OCI-LY7 (cell line): ENCODE measurements around the gene CHRNA4. TPM values are rescaled to one million over a fixed set of nuclear protein-coding genes. Genes with fewer than 3 reads are reported as not detected.

Experiments
- BruUV-seq: library from RNA; stranded (reverse); fragments of 400-500 nt; replicated peaks from 2 replicates; lab custom pipeline; 2021; lab: Mats Ljungman, UMichigan
- CTCF ChIA-PET: fragments of 300-600 bp; sonication (Branson Sonifier 250); formaldehyde crosslinking; loops from one replicate; lab custom pipeline; 2022; ENCODE audit warnings: antibody characterized with exemption; ENCODE audit not compliant: unreplicated experiment; lab: Charles Lee
- POLR2A ChIA-PET: fragments of 300-600 bp; sonication (Branson Sonifier 250); formaldehyde crosslinking; loops from one replicate; lab custom pipeline; 2022; ENCODE audit warnings: antibody characterized with exemption; lab: Charles Lee
- DNase-seq: peaks from one replicate; pipeline ENCODE4 v3.0.0-alpha.2; 2015; ENCODE audit warnings: low spot score
- H2AFZ ChIP-seq: fragments of 200-600 bp; sonication (generic), shearing (Covaris generic); 2 replicates; pipeline ENCODE4 v1.6.1; 2014; ENCODE audit warnings: mild to moderate bottlenecking, antibody characterized with exemption, low read length, moderate library complexity
- H3K27ac ChIP-seq: fragments of 200-600 bp; sonication (generic); 2 replicates; pipeline ENCODE4 v1.5.1; 2014; ENCODE audit warnings: mixed run types, low read depth, mild to moderate bottlenecking, moderate library complexity, low read length, inconsistent platforms; ENCODE audit not compliant: poor library complexity, severe bottlenecking
- H3K36me3 ChIP-seq: fragments of 200-600 bp; sonication (generic); 2 replicates; pipeline ENCODE4 v1.6.1; 2014; ENCODE audit warnings: mild to moderate bottlenecking, antibody characterized with exemption, low read length, moderate library complexity, mixed read lengths; ENCODE audit not compliant: insufficient read depth
- H3K4me1 ChIP-seq: fragments of 200-600 bp; sonication (generic); 2 replicates; pipeline ENCODE4 v1.5.1; 2014; ENCODE audit warnings: mild to moderate bottlenecking, low read length; ENCODE audit not compliant: insufficient read depth, poor library complexity, severe bottlenecking
- H3K4me2 ChIP-seq: fragments of 200-600 bp; sonication (generic); 2 replicates; pipeline ENCODE4 v1.6.1; 2014; ENCODE audit warnings: mild to moderate bottlenecking, low read length
- H3K4me3 ChIP-seq: fragments of 200-600 bp; sonication (generic); 2 replicates; pipeline ENCODE4 v1.5.1; 2014; ENCODE audit warnings: mild to moderate bottlenecking, low read depth, low read length; ENCODE audit not compliant: poor library complexity, severe bottlenecking
- H3K79me2 ChIP-seq: fragments of 200-600 bp; sonication (generic); 2 replicates; pipeline ENCODE4 v1.6.1; 2016; ENCODE audit warnings: low read depth, mild to moderate bottlenecking, low read length, moderate library complexity, mixed read lengths; ENCODE audit not compliant: insufficient read depth
- H3K9me2 ChIP-seq: fragments of 200-600 bp; sonication (generic); 2 replicates; pipeline ENCODE4 v1.6.1; 2016; ENCODE audit warnings: mild to moderate bottlenecking, low read length, mixed read lengths; ENCODE audit not compliant: insufficient read depth
- H3K9me3 ChIP-seq: fragments of 200-600 bp; sonication (generic); 2 replicates; pipeline ENCODE4 v1.6.1; 2014; ENCODE audit warnings: mild to moderate bottlenecking, mixed run types, low read length, mixed read lengths
- H4K20me1 ChIP-seq: fragments of 200-600 bp; sonication (generic); 2 replicates; pipeline ENCODE4 v1.6.1; 2014; ENCODE audit warnings: mild to moderate bottlenecking, antibody characterized with exemption, low read length, moderate library complexity, mixed read lengths; ENCODE audit not compliant: insufficient read depth
- CTCF ChIP-seq: fragments of 200-600 bp; sonication (generic); conservative IDR thresholded peaks from 2 replicates; pipeline ENCODE4 v1.5.1; 2014; ENCODE audit warnings: mild to moderate bottlenecking, antibody characterized with exemption, low read length, moderate library complexity, mixed read lengths
- EZH2phosphoT487 ChIP-seq: fragments of 200-600 bp; sonication (generic); IDR thresholded peaks from 2 replicates; pipeline ENCODE4 v1.6.1; 2018; ENCODE audit warnings: low read depth, borderline replicate concordance, mild to moderate bottlenecking, mixed run types, antibody characterized with exemption, low read length, moderate library complexity, mixed read lengths
- intact Hi-C: fragments of 100-400 bp; cut with micrococcal nuclease; formaldehyde crosslinking; loops from one replicate; pipeline ENCODE4 v1.10.0; 2022; ENCODE audit not compliant: unreplicated experiment
- total RNA-seq, 2 experiments: library from RNA; depleted of rRNA in 1 of 2; stranded (reverse); fragments of >200 nt in 1 of 2; shearing (Covaris generic) in 1 of 2; gene quantifications; 2 replicates each; pipeline ENCODE4 v1.2.3, GENCODE V29; 2014 to 2022

The CHRNA4 gene
- total RNA-seq, 2 experiments from 2014 or later = not detected

DNA sequence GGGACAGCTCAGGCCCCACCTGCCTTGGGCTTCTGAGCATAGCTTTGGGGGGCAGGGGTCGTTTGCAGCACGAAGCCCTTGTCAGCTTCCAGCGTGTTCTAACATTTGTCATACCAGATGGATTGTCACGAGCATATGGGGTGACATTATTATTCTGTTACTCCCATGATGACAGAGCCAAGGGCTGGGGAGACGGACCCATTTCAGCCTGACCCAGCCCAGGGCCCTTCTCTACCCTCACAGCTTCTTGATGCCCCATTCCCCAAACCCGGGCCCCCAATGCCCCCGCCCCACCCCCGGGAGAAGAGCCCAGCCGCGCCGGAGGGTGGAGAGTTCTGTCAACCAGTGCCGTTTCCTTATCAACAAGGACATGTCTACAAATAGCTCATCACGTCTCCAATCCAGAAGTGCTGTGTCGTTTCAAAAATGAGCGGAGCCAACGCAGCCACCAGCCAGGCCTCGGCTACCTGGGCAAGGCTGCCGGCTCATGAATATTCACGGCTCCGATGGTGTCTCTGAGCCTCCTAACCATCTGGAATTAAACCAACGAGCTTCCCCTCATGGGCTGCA, 9.6 kb upstream of the CHRNA4 start:
- Histone ChIP-seq H3K4me1 (no peaks in the 10 kb centered on the region), H3K9me2 (no peaks in the 10 kb centered on the region), H3K9me3 (no peaks in the 10 kb centered on the region), H3K27ac (no peak overlapping the region), H3K79me2 (no peaks in the 10 kb centered on the region), H3K36me3 (no peaks in the 10 kb centered on the region), H3K4me2 (no peak overlapping the region), H3K4me3 (no peak overlapping the region), H4K20me1 (no peaks in the 10 kb centered on the region), H2AFZ (no peak overlapping the region)
- DNase-seq = no peak
- no TSS peak for BruUV-seq
- intact Hi-C loops = no loop called here
- ChIA-PET POLR2A (no interaction called here), CTCF (no interaction called here)
- TF ChIP-seq CTCF (no peak), EZH2phosphoT487 (no peak)

DNA sequence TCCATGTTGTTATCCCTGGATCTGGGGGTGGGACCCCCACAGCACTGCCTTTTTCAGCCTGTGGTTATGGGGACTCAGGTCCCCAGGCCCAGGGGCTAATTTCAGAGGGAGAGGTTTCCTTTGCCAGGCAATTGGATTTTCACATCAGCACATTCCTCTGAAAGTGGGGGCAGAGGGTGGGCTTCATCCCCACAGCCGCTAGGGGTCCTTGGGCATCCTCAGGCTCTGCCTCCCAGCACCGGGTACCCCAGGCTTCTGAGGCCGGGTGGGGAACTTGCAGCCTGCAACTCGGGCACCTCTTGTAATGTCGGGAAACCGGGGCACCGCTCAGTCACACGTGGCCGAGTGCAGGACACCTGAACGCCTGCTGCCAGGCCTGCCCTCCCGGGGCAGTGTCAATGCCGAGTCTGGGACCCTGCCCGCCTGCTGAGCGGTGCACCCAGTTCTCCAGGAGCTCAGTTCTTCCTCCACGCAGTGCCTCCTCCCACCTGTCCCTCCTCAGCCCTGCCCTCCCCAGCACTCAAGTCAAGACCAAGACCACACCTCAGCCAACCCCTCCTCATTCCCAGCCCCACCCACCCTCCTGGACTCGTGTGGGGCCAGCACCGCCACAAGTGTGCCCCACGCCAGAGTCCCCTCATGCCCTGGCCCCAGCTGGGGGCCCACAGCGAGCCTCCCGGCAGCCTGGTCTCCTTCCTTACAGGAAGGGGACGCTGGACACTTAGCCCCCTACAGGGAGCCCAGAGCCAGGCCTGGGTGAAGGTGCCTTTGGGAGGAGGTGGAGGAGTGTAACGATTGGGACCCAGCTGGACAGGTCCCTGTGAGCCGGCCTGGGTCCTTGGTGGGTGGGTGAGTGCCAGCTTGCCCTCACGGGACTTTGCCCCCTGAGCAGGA, 8.8 kb upstream of the CHRNA4 start:
- ChIA-PET POLR2A (no interaction called here), CTCF (no interaction called here)
- Histone ChIP-seq H3K9me3 (no peaks in the 10 kb centered on the region), H3K27ac (no peak overlapping the region), H3K4me3 (no peak overlapping the region), H2AFZ (no peak overlapping the region), H3K4me1 (no peaks in the 10 kb centered on the region), H3K36me3 (no peaks in the 10 kb centered on the region), H4K20me1 (no peaks in the 10 kb centered on the region), H3K9me2 (no peaks in the 10 kb centered on the region), H3K4me2 (no peak overlapping the region), H3K79me2 (no peaks in the 10 kb centered on the region)
- BruUV-seq = no TSS peak
- TF ChIP-seq EZH2phosphoT487 (no peak), CTCF (0 out of 2 replicates have a peak, but pooled peaks have one; percentile 26)
- no peak for DNase-seq
- intact Hi-C loops = no loop called here

DNA sequence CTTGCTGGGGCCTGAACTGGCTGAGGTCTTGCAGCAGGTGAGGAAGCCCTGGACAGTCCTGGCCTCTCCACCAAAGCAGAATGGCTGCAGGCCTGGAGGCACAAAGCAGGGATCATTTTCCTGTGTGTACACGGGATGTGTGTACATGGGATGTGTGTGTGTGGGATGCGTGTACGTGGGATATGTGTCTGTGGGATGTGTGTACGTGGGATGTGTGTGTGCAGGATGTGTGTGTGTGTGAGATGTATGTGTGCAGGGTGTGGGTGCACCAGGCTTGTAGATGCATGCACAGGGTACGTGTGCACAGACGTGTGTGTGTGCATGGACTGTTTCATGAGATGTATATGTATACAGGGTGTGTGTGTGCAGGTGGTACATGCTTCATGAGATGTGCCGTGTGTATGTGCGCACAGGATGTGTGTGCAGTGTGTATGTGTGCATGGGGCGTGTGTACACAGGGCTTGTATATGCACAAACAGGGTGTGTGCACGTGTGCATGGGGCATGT, 7.9 kb upstream of the CHRNA4 start:
- ChIA-PET CTCF (no interaction called here), POLR2A (no interaction called here)
- Histone ChIP-seq H3K4me1 (no peaks in the 10 kb centered on the region), H4K20me1 (no peaks in the 10 kb centered on the region), H3K4me2 (no peak overlapping the region), H2AFZ (no peak overlapping the region), H3K9me3 (no peaks in the 10 kb centered on the region), H3K4me3 (no peak overlapping the region), H3K79me2 (no peaks in the 10 kb centered on the region), H3K36me3 (no peaks in the 10 kb centered on the region), H3K9me2 (no peaks in the 10 kb centered on the region), H3K27ac (no peak overlapping the region)
- DNase-seq = no peak
- intact Hi-C loops = no loop called here
- BruUV-seq = no TSS peak
- TF ChIP-seq EZH2phosphoT487 (no peak), CTCF (no peak)
